Tibial artery (tissue), 4 donors: ENCODE results near the gene KRTCAP3.
A peak's percentile ranks its signal among the peaks of the same experiment; 100 is the strongest.
"Not testable (repeated sequence)": the region's sequence is repeated elsewhere in the genome, so short reads cannot be mapped to it uniquely, and the experiment has no call there.

Experiments
- DNase-seq, 2 donors: peaks; one replicate each; pipeline ENCODE4 v3.0.0-alpha.2; 2019
- H3K27ac ChIP-seq, 2 donors: fragments of 200-600 bp; sonication (generic) in 1 of 2; 1 replicate in 1 of 2; 2 replicates in 1 of 2; pipeline ENCODE4 v1.5.1; 2018 to 2019; ENCODE audit warnings: mild to moderate bottlenecking in 1 of 2
- H3K27me3 ChIP-seq, 2 donors: fragments of 200-600 bp; sonication (generic) in 1 of 2; one replicate each; pipeline versions ENCODE4 v1.5.1 to v1.6.0; 2016 to 2019
- H3K36me3 ChIP-seq, 3 donors: fragments of 200-600 bp; sonication (generic) in 2 of 3; one replicate each; pipeline ENCODE4 v1.5.1; 2016 to 2019; ENCODE audit warnings: mild to moderate bottlenecking in 2 of 3
- H3K4me1 ChIP-seq, 4 donors: fragments of 200-600 bp; sonication (generic) in 2 of 4; 1 replicate in 3 of 4; 2 replicates in 1 of 4; pipeline ENCODE4 v1.5.1; 2016 to 2019
- H3K4me3 ChIP-seq, 2 donors: fragments of 200-600 bp; sonication (generic) in 1 of 2; 1 replicate in 1 of 2; 2 replicates in 1 of 2; pipeline ENCODE4 v1.5.1; 2018 to 2019; ENCODE audit warnings: mild to moderate bottlenecking in 2 of 2
- H3K9me3 ChIP-seq, 3 donors: fragments of 200-600 bp; sonication (generic) in 1 of 3; one replicate each; pipeline ENCODE4 v1.5.1; 2016 to 2019
- CTCF ChIP-seq, 2 experiments: fragments of 200-600 bp in 1 of 2; fragments of 450-650 bp in 1 of 2; IDR thresholded peaks; one replicate each; pipeline ENCODE4 v1.5.1; 2017 to 2019; ENCODE audit warnings: antibody characterized with exemption in 2 of 2, mild to moderate bottlenecking in 1 of 2, moderate library complexity in 1 of 2
- intact Hi-C: fragments of 100-400 bp; cut with DNase I; formaldehyde crosslinking; loops from one replicate; pipeline ENCODE4 v1.15.0; 2023; ENCODE audit warnings: low total_unique reads

The KRTCAP3 gene

GRCh38 chr2:27421660-27422250 is 20.4 kb upstream of the KRTCAP3 start:
- H3K4me3 ChIP-seq = no peak overlapping the region
- TF ChIP-seq CTCF (IDR thresholded peaks at IDR 0.05) = no peak
- H3K27ac ChIP-seq = no peak overlapping the region
- H3K27me3 ChIP-seq = no peaks in the 10 kb centered on the region
- intact Hi-C loops = no loop called here
- H3K36me3 ChIP-seq = no peaks in the 10 kb centered on the region
- no peaks in the 10 kb centered on the region for H3K4me1 ChIP-seq
- DNase-seq = no peak
- H3K9me3 ChIP-seq = no peaks in the 10 kb centered on the region

GRCh38 chr2:27422958-27423357 is 19.2 kb upstream of the KRTCAP3 start:
- Histone ChIP-seq H3K27me3 (no peaks in the 10 kb centered on the region), H3K36me3 (no peaks in the 10 kb centered on the region), H3K4me3 (no peak overlapping the region), H3K27ac (no peak overlapping the region), H3K4me1 (no peaks in the 10 kb centered on the region), H3K9me3 (no peaks in the 10 kb centered on the region)
- intact Hi-C loops = no loop called here
- TF ChIP-seq CTCF (IDR thresholded peaks at IDR 0.05) = no peak
- DNase-seq = no peak

GRCh38 chr2:27425039-27425438 is 17.1 kb upstream of the KRTCAP3 start:
- not testable (repeated sequence) for DNase-seq, H3K4me1 ChIP-seq, H3K36me3 ChIP-seq, H3K9me3 ChIP-seq, H3K4me3 ChIP-seq, H3K27ac ChIP-seq, H3K27me3 ChIP-seq
- intact Hi-C loops = loop anchor here (5.0 kb wide), 1 partner anchor 43 kb away; the partner anchor contains the start of gene ZNF513

GRCh38 chr2:27427863-27428212 is 14.3 kb upstream of the KRTCAP3 start:
- H3K9me3 ChIP-seq = no peaks in the 10 kb centered on the region
- H3K4me1 ChIP-seq = peaks cover 4 to 36% (median 24%) of the 10 kb centered on the region in 4 donors
- TF ChIP-seq CTCF (IDR thresholded peaks at IDR 0.05) = no peak
- peaks cover 0 to 2% (median under 1%) of the 10 kb centered on the region in 3 donors for H3K36me3 ChIP-seq
- H3K4me3 ChIP-seq = peak overlapping the region; percentile 71 to 85
- peak overlapping the region; percentile 92 to 95 for H3K27ac ChIP-seq
- DNase-seq = no peak
- H3K27me3 ChIP-seq = no peaks in the 10 kb centered on the region
- intact Hi-C loops = loop anchor here (2.0 to 5.0 kb wide), 2 partner anchors 19 to 46 kb away; partner anchors contain the start of genes PPM1G and ZNF513

GRCh38 chr2:27428213-27428977 is 13.8 kb upstream of the KRTCAP3 start, which contains the start of gene NRBP1:
TSS of gene NRBP1 (plus strand) at chr2:27428631. CDS start at chr2:27433274, 4,643 bp downstream.
- no peaks in the 10 kb centered on the region for H3K9me3 ChIP-seq
- H3K36me3 ChIP-seq = peaks cover 4 to 8% (median 6%) of the 10 kb centered on the region in 3 donors
- H3K4me1 ChIP-seq = peaks cover 4 to 41% (median 26%) of the 10 kb centered on the region in 4 donors
- TF ChIP-seq CTCF (IDR thresholded peaks at IDR 0.05) = no peak
- intact Hi-C loops = loop anchor here (2.0 to 5.0 kb wide), 2 partner anchors 20 to 46 kb away; partner anchors contain the start of genes PPM1G and ZNF513
- DNase-seq = peak; percentile 88 to 96
- peak within 1 kb of the TSS; percentile 92 to 95 for H3K27ac ChIP-seq
- no peaks in the 10 kb centered on the region for H3K27me3 ChIP-seq
- peak within 1 kb of the TSS; percentile 71 to 85 for H3K4me3 ChIP-seq
